ENCODE measurements around the gene MB21D2. TPM values are rescaled to one million over a fixed set of nuclear protein-coding genes. Genes with fewer than 3 reads are reported as not detected.

Gene MB21D2
- polyA plus RNA-seq, 1 donor (not counting 4 experiments of a cell fraction or from before 2014, with no cell fraction given) = 9.0 TPM

GRCh38 chr3:192820161-192820560 lies 97.5 kb downstream of the MB21D2 start:
- no peaks in the 10 kb centered on the region for H3K9me1 ChIP-seq (ENCODE audit: control insufficient read depth, extremely low read depth, insufficient read depth, low read length)
- no peak overlapping the region for H3K4me3 ChIP-seq (ENCODE audit: control insufficient read depth in 2 of 3, extremely low read depth in 1 of 3, insufficient read depth in 2 of 3, low read depth in 1 of 3, low read length in 3 of 3)
- H3K9ac ChIP-seq (ENCODE audit: control insufficient read depth, extremely low read depth, insufficient read depth, low read length) = no peak overlapping the region
- no peaks in the 10 kb centered on the region for H3K9me3 ChIP-seq (ENCODE audit: control insufficient read depth, low read depth, low read length)
- no peak overlapping the region for H3K4me2 ChIP-seq (ENCODE audit: control insufficient read depth, extremely low read depth, insufficient read depth, low read depth, low read length)
- no peaks in the 10 kb centered on the region for H3K27me3 ChIP-seq (ENCODE audit: control insufficient read depth, extremely low read depth, insufficient read depth, low read length)
- peaks cover 37% of the 10 kb centered on the region for H3K4me1 ChIP-seq (ENCODE audit: control insufficient read depth, extremely low read depth, insufficient read depth, low read length)
- TF ChIP-seq CTCF (optimal IDR thresholded peaks at IDR 0.05 in 1 of 3, IDR thresholded peaks at IDR 0.05 in 1 of 3, conservative IDR thresholded peaks at IDR 0.05 in 1 of 3; ENCODE audit: extremely low read depth in 1 of 3, insufficient read depth in 2 of 3, low read length in 3 of 3) (no peak), EZH2 (IDR thresholded peaks at IDR 0.05; ENCODE audit: low read length) (no peak)
- H3K79me2 ChIP-seq (ENCODE audit: control insufficient read depth, insufficient read depth, low read length) = peaks cover 20% of the 10 kb centered on the region
- FAIRE-seq (no peak), DNase-seq (ENCODE audit: low read depth, low spot score) (no peak)
- no peaks in the 10 kb centered on the region for H3K36me3 ChIP-seq (ENCODE audit: control insufficient read depth in 2 of 2, extremely low read depth in 1 of 2, insufficient read depth in 2 of 2, low read length in 2 of 2)
- no peak overlapping the region for H2AFZ ChIP-seq (ENCODE audit: control insufficient read depth, low read length)
- H4K20me1 ChIP-seq (ENCODE audit: control insufficient read depth, extremely low read depth, insufficient read depth, low read length) = no peaks in the 10 kb centered on the region
- dilution Hi-C loops (cut with MboI; ENCODE audit: extremely low pct_ligation_motif_present, low sequenced_read_pairs) = no loop called here
- H3K27ac ChIP-seq (ENCODE audit: control insufficient read depth, insufficient read depth, low read length) = no peak overlapping the region

DNA sequence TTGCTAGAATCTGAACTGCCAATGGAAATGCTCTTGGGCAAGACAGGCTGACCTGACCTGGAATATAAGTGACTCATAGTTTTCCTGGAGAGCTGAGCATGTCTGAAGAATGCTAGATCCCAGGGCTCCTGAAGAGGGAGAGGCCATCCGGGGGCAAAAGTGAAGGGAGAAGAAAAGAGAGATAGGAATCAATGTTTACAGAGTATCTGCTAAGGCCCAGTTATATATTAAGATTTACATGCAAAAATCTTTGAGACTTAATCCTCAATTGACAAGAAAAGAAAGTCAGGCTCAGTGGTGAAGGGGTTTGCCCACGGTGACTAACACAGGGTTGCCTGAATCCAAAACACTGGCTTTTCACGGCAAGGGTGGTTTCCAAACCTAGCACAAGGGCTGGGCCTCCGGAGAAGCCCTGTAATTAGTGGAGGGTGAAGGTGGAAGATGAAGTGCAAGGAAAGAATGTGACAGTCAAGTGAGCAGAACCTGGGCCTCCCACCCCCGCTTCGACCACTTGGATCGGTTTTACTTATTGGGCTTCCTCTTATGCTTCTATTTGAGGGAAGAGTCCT lies 98.6 kb downstream of the MB21D2 start:
- Histone ChIP-seq H3K36me3 (ENCODE audit: control insufficient read depth in 2 of 2, extremely low read depth in 1 of 2, insufficient read depth in 2 of 2, low read length in 2 of 2) (no peaks in the 10 kb centered on the region), H3K4me2 (ENCODE audit: control insufficient read depth, extremely low read depth, insufficient read depth, low read depth, low read length) (peak overlapping the region; percentile 78), H3K9me3 (ENCODE audit: control insufficient read depth, low read depth, low read length) (no peaks in the 10 kb centered on the region), H4K20me1 (ENCODE audit: control insufficient read depth, extremely low read depth, insufficient read depth, low read length) (no peaks in the 10 kb centered on the region), H3K27ac (ENCODE audit: control insufficient read depth, insufficient read depth, low read length) (peak overlapping the region; percentile 85), H3K27me3 (ENCODE audit: control insufficient read depth, extremely low read depth, insufficient read depth, low read length) (no peaks in the 10 kb centered on the region), H3K9me1 (ENCODE audit: control insufficient read depth, extremely low read depth, insufficient read depth, low read length) (no peaks in the 10 kb centered on the region), H3K4me1 (ENCODE audit: control insufficient read depth, extremely low read depth, insufficient read depth, low read length) (peaks cover 37% of the 10 kb centered on the region), H3K79me2 (ENCODE audit: control insufficient read depth, insufficient read depth, low read length) (peaks cover 20% of the 10 kb centered on the region), H2AFZ (ENCODE audit: control insufficient read depth, low read length) (no peak overlapping the region), H3K9ac (ENCODE audit: control insufficient read depth, extremely low read depth, insufficient read depth, low read length) (peak overlapping the region; percentile 56), H3K4me3 (ENCODE audit: control insufficient read depth in 2 of 3, extremely low read depth in 1 of 3, insufficient read depth in 2 of 3, low read depth in 1 of 3, low read length in 3 of 3) (peak overlapping the region in 2 of 3 experiments; percentile 18 to 24)
- dilution Hi-C loops (cut with MboI; ENCODE audit: extremely low pct_ligation_motif_present, low sequenced_read_pairs) = no loop called here
- no peak for TF ChIP-seq CTCF (optimal IDR thresholded peaks at IDR 0.05 in 1 of 3, IDR thresholded peaks at IDR 0.05 in 1 of 3, conservative IDR thresholded peaks at IDR 0.05 in 1 of 3; ENCODE audit: extremely low read depth in 1 of 3, insufficient read depth in 2 of 3, low read length in 3 of 3)
- TF ChIP-seq EZH2 (IDR thresholded peaks at IDR 0.05; ENCODE audit: low read length) = no peak
- FAIRE-seq (no peak), DNase-seq (ENCODE audit: low read depth, low spot score) (peak; percentile 54)
